ENCODE results near the gene ACADL. TPM values are rescaled to one million over a fixed set of nuclear protein-coding genes. Genes with fewer than 3 reads are reported as not detected.

ACADL gene
- total and polyA plus RNA-seq, 4 donors = 1.9 to 22.3 (median 15.2) TPM

DNA sequence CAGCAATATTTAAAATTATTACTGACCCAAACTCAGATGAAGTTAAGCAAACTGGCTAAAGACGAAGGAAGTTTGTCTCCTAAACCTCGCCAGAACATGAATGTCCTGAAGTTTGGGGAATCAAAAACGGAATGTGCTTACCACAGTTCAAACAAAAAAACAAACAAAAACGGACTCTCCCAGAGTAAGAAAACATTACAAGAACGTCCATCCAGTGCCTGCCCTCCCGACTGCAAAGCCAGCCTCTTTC lies 55.1 kb downstream of the ACADL start:
- H3K4me1 ChIP-seq (ENCODE audit: control insufficient read depth in 4 of 4, insufficient read depth in 4 of 4, low read length in 3 of 4) = peaks cover 0 to 35% (median 22%) of the 10 kb centered on the region in 4 donors
- under 1% methylated on average over 6 of the region's 6 CpGs for WGBS
- H3K36me3 ChIP-seq (ENCODE audit: control insufficient read depth in 4 of 4, insufficient read depth in 3 of 4, low read depth in 1 of 4, low read length in 3 of 4) = no peaks in the 10 kb centered on the region

DNA sequence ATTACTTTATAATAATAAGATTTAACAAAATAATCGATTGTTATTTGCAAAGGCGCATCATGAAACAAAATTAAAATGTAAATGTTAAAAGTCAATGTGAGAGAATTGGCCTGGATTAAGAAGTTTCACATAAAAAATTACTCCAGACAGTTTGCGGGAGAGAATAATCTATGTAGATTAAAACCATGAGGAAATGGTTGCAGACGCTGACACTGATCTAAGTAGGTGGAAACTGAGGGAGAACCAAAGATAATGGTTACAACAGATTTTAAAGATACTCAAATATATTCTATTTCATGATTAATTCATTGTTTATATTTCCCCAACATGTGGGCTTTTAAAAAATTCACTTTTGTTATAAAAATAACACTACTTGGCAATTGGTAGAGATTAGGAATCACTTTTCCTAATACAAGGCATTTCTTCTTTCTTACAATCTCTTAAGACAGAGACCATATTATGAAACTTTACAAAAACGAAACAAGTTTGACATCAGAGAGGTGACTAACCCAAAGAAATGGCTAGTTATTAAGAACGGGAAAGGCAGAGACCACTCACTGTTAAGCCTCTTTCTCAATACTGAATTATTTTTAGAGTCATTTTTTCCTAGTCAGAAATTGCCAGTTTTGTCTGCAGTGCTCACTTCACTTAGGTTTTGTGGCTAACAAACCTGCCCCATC lies 55.6 kb downstream of the ACADL start:
- Histone ChIP-seq H3K4me3 (ENCODE audit: low read depth in 1 of 3, low read length in 3 of 3) (peak overlapping the region; percentile 70 to 98 (median 75)), H3K9me3 (ENCODE audit: control insufficient read depth in 4 of 4, low read length in 3 of 4) (no peaks in the 10 kb centered on the region), H3K36me3 (ENCODE audit: control insufficient read depth in 4 of 4, insufficient read depth in 3 of 4, low read depth in 1 of 4, low read length in 3 of 4) (no peaks in the 10 kb centered on the region), H3K9ac (ENCODE audit: low read depth in 1 of 2, low read length in 2 of 2) (peak overlapping the region; percentile 85 to 98), H3K4me1 (ENCODE audit: control insufficient read depth in 4 of 4, insufficient read depth in 4 of 4, low read length in 3 of 4) (peaks cover 0 to 35% (median 22%) of the 10 kb centered on the region in 4 donors), H3K27me3 (ENCODE audit: control insufficient read depth in 4 of 4, insufficient read depth in 4 of 4, low read length in 3 of 4) (no peaks in the 10 kb centered on the region), H3K27ac (ENCODE audit: low read depth in 1 of 2, low read length in 2 of 2) (peak overlapping the region; percentile 100)
- no peak for TF ChIP-seq RAD21 (IDR thresholded peaks at IDR 0.05)
- TF ChIP-seq JUND (IDR thresholded peaks at IDR 0.05) = peak; percentile 28 to 31
- DNase-seq (ENCODE audit: low spot score) = no peak
- WGBS = 13% methylated on average over 6 of the region's 6 CpGs

More for the DNA sequence above, 55.1 kb downstream of the ACADL start:
- DNase-seq (ENCODE audit: low spot score) = no peak
- Histone ChIP-seq H3K27ac (ENCODE audit: low read depth in 1 of 2, low read length in 2 of 2) (peak overlapping the region; percentile 100), H3K4me3 (ENCODE audit: low read depth in 1 of 3, low read length in 3 of 3) (peak overlapping the region; percentile 70 to 98 (median 75)), H3K9ac (ENCODE audit: low read depth in 1 of 2, low read length in 2 of 2) (peak overlapping the region; percentile 85 to 98), H3K27me3 (ENCODE audit: control insufficient read depth in 4 of 4, insufficient read depth in 4 of 4, low read length in 3 of 4) (no peaks in the 10 kb centered on the region), H3K9me3 (ENCODE audit: control insufficient read depth in 4 of 4, low read length in 3 of 4) (no peaks in the 10 kb centered on the region)
- TF ChIP-seq, protein P1, sequence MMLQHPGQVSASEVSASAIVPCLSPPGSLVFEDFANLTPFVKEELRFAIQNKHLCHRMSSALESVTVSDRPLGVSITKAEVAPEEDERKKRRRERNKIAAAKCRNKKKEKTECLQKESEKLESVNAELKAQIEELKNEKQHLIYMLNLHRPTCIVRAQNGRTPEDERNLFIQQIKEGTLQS (IDR thresholded peaks at IDR 0.05) = no peak
- TF ChIP-seq HNF4G (IDR thresholded peaks at IDR 0.05) (no peak), JUND (IDR thresholded peaks at IDR 0.05) (peak in 1 of 2 donors; percentile 28), FOXA2 (IDR thresholded peaks at IDR 0.05) (no peak), TAF1 (conservative IDR thresholded peaks at IDR 0.05) (peak; percentile 94), RAD21 (IDR thresholded peaks at IDR 0.05) (peak in 1 of 2 donors; percentile 31), SP1 (IDR thresholded peaks at IDR 0.05) (peak; percentile 47), EGR1 (IDR thresholded peaks at IDR 0.05; ENCODE audit: low read depth in 2 of 2) (no peak)
- TF ChIP-seq, protein P2, sequence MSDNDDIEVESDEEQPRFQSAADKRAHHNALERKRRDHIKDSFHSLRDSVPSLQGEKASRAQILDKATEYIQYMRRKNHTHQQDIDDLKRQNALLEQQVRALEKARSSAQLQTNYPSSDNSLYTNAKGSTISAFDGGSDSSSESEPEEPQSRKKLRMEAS (IDR thresholded peaks at IDR 0.05) = no peak
- TF ChIP-seq, protein P3, sequence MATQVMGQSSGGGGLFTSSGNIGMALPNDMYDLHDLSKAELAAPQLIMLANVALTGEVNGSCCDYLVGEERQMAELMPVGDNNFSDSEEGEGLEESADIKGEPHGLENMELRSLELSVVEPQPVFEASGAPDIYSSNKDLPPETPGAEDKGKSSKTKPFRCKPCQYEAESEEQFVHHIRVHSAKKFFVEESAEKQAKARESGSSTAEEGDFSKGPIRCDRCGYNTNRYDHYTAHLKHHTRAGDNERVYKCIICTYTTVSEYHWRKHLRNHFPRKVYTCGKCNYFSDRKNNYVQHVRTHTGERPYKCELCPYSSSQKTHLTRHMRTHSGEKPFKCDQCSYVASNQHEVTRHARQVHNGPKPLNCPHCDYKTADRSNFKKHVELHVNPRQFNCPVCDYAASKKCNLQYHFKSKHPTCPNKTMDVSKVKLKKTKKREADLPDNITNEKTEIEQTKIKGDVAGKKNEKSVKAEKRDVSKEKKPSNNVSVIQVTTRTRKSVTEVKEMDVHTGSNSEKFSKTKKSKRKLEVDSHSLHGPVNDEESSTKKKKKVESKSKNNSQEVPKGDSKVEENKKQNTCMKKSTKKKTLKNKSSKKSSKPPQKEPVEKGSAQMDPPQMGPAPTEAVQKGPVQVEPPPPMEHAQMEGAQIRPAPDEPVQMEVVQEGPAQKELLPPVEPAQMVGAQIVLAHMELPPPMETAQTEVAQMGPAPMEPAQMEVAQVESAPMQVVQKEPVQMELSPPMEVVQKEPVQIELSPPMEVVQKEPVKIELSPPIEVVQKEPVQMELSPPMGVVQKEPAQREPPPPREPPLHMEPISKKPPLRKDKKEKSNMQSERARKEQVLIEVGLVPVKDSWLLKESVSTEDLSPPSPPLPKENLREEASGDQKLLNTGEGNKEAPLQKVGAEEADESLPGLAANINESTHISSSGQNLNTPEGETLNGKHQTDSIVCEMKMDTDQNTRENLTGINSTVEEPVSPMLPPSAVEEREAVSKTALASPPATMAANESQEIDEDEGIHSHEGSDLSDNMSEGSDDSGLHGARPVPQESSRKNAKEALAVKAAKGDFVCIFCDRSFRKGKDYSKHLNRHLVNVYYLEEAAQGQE (IDR thresholded peaks at IDR 0.05) = no peak
- TF ChIP-seq, protein P4, sequence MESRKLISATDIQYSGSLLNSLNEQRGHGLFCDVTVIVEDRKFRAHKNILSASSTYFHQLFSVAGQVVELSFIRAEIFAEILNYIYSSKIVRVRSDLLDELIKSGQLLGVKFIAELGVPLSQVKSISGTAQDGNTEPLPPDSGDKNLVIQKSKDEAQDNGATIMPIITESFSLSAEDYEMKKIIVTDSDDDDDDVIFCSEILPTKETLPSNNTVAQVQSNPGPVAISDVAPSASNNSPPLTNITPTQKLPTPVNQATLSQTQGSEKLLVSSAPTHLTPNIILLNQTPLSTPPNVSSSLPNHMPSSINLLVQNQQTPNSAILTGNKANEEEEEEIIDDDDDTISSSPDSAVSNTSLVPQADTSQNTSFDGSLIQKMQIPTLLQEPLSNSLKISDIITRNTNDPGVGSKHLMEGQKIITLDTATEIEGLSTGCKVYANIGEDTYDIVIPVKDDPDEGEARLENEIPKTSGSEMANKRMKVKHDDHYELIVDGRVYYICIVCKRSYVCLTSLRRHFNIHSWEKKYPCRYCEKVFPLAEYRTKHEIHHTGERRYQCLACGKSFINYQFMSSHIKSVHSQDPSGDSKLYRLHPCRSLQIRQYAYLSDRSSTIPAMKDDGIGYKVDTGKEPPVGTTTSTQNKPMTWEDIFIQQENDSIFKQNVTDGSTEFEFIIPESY (IDR thresholded peaks at IDR 0.05) = no peak

DNA sequence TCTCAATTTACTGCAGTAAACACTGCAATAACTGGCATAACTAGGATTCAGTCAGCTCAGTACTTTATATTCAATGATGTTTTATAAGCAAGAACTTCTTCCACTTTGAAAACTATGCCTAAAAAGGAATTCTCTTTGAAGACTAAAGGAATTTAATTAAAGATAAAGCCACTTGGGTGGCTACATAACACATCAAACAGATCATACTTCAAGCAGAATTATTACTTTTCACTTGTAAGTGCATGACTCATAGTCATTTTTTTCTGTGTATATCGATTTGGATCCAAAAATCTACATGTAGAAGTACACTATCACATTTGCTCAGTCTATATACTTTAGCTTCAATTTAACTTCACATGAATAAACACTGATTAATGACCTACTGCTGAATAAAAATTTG lies 58.0 kb downstream of the ACADL start:
- no peak for DNase-seq (ENCODE audit: low spot score)
- Histone ChIP-seq H3K4me1 (ENCODE audit: control insufficient read depth in 4 of 4, insufficient read depth in 4 of 4, low read length in 3 of 4) (peaks cover 2 to 39% (median 25%) of the 10 kb centered on the region in 4 donors), H3K27ac (ENCODE audit: low read depth in 1 of 2, low read length in 2 of 2) (no peak overlapping the region)

More for the DNA sequence above, 58.0 kb downstream of the ACADL start:
- no peaks in the 10 kb centered on the region for H3K27me3 ChIP-seq (ENCODE audit: control insufficient read depth in 4 of 4, insufficient read depth in 4 of 4, low read length in 3 of 4)
- H3K9me3 ChIP-seq (ENCODE audit: control insufficient read depth in 4 of 4, low read length in 3 of 4) = no peaks in the 10 kb centered on the region
- H3K36me3 ChIP-seq (ENCODE audit: control insufficient read depth in 4 of 4, insufficient read depth in 3 of 4, low read depth in 1 of 4, low read length in 3 of 4) = no peaks in the 10 kb centered on the region
- TF ChIP-seq, protein P1 (IDR thresholded peaks at IDR 0.05) = no peak
- TF ChIP-seq GABPA (IDR thresholded peaks at IDR 0.05 in 1 of 2, conservative IDR thresholded peaks at IDR 0.05 in 1 of 2) (no peak), HNF4G (IDR thresholded peaks at IDR 0.05) (no peak), HNF4A (conservative IDR thresholded peaks at IDR 0.05) (no peak)
- TF ChIP-seq, protein P5, sequence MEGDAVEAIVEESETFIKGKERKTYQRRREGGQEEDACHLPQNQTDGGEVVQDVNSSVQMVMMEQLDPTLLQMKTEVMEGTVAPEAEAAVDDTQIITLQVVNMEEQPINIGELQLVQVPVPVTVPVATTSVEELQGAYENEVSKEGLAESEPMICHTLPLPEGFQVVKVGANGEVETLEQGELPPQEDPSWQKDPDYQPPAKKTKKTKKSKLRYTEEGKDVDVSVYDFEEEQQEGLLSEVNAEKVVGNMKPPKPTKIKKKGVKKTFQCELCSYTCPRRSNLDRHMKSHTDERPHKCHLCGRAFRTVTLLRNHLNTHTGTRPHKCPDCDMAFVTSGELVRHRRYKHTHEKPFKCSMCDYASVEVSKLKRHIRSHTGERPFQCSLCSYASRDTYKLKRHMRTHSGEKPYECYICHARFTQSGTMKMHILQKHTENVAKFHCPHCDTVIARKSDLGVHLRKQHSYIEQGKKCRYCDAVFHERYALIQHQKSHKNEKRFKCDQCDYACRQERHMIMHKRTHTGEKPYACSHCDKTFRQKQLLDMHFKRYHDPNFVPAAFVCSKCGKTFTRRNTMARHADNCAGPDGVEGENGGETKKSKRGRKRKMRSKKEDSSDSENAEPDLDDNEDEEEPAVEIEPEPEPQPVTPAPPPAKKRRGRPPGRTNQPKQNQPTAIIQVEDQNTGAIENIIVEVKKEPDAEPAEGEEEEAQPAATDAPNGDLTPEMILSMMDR (IDR thresholded peaks at IDR 0.05; ENCODE audit: low read depth, low read length, missing input control) = no peak
- TF ChIP-seq, protein P2 (IDR thresholded peaks at IDR 0.05) = no peak
- 59% methylated on average over 1 of the region's 1 CpG for WGBS
- H3K9ac ChIP-seq (ENCODE audit: low read depth in 1 of 2, low read length in 2 of 2) = no peak overlapping the region
- no peak overlapping the region for H3K4me3 ChIP-seq (ENCODE audit: low read depth in 1 of 3, low read length in 3 of 3)
